HG02840 (cell line): ENCODE results near the gene BBX.
"Not testable (repeated sequence)": the region's sequence is repeated elsewhere in the genome, so short reads cannot be mapped to it uniquely, and the experiment has no call there.

ENCODE experiments used
- ATAC-seq: cut with Tn5 transposase; IDR thresholded peaks from one replicate; pipeline ENCODE4 v1.9.1; 2021; ENCODE audit warnings: mild to moderate bottlenecking, moderate library complexity, moderate number of reproducible peaks; ENCODE audit not compliant: unreplicated experiment, low FRiP score

BBX gene

GRCh38 chr3:107676469-107677309, 153.9 kb downstream of the BBX start:
- ATAC-seq = no peak

- ATAC-seq = no peak
Measured at GRCh38 chr3:107679921-107680320, 157.2 kb downstream of the BBX start.

- ATAC-seq = no peak
Measured at GRCh38 chr3:107680698-107681097, 157.9 kb downstream of the BBX start.

- no peak for ATAC-seq
Measured at GRCh38 chr3:107681396-107681795, 158.6 kb downstream of the BBX start.

GRCh38 chr3:107682580-107682979, 159.8 kb downstream of the BBX start:
- ATAC-seq = no peak

GRCh38 chr3:107683447-107683846, 160.7 kb downstream of the BBX start:
- ATAC-seq = no peak

- no peak for ATAC-seq
Measured at GRCh38 chr3:107684431-107684925, 161.7 kb downstream of the BBX start.

- no peak for ATAC-seq
Measured at GRCh38 chr3:107685383-107685782, 162.6 kb downstream of the BBX start.

GRCh38 chr3:107687056-107687581, 164.4 kb downstream of the BBX start:
- no peak for ATAC-seq

- no peak for ATAC-seq
Measured at GRCh38 chr3:107689355-107689754, 166.6 kb downstream of the BBX start.

GRCh38 chr3:107690522-107691138, 167.9 kb downstream of the BBX start:
- no peak for ATAC-seq

GRCh38 chr3:107691984-107692383, 169.2 kb downstream of the BBX start:
- ATAC-seq = not testable (repeated sequence)

GRCh38 chr3:107697348-107697747, 174.6 kb downstream of the BBX start:
- not testable (repeated sequence) for ATAC-seq

- ATAC-seq = not testable (repeated sequence)
Measured at GRCh38 chr3:107697855-107698254, 175.1 kb downstream of the BBX start.

GRCh38 chr3:107699682-107700081, 176.9 kb downstream of the BBX start:
- no peak for ATAC-seq

GRCh38 chr3:107701299-107701698, 178.5 kb downstream of the BBX start:
- no peak for ATAC-seq

- ATAC-seq = no peak
Measured at GRCh38 chr3:107704477-107704876, 181.7 kb downstream of the BBX start.

GRCh38 chr3:107705046-107705445, 182.3 kb downstream of the BBX start:
- ATAC-seq = no peak

GRCh38 chr3:107710851-107711250, 188.1 kb downstream of the BBX start:
- no peak for ATAC-seq

GRCh38 chr3:107716734-107717133, 194.0 kb downstream of the BBX start:
- no peak for ATAC-seq

- ATAC-seq = no peak
Measured at GRCh38 chr3:107718547-107718946, 195.8 kb downstream of the BBX start.
